GM21526 (cell line): ENCODE data around the gene RHOD.

Experiments
- ATAC-seq: cut with Tn5 transposase; IDR thresholded peaks from one replicate; pipeline ENCODE4 v1.9.1; 2021; ENCODE audit warnings: moderate library complexity; ENCODE audit not compliant: unreplicated experiment, low FRiP score

Gene RHOD

DNA sequence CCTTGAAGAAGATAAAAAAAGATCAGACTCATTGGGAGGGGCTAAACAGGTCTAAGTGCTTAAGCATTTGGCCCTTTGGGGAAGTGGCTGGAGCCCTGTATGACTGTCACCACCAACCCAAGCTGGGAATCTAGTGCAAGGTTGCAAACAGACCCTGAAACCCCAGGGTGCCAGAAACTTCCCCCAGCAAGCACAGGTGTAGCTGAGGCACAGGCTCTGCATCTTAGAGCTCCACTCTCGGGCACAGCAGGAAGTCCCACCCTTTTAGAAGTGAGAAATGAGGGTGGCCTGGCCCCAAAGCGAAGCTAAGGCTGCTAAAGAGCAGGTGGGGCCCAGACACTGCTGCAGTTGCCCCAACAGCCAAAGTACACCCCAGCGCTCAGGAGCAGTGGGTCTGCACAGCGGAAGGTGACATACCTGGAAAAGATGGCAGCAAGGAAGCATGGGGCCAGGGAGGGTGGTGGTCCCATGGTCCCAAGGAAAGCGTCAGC is 56.6 kb downstream of the RHOD start:
- ATAC-seq, result no peak

DNA sequence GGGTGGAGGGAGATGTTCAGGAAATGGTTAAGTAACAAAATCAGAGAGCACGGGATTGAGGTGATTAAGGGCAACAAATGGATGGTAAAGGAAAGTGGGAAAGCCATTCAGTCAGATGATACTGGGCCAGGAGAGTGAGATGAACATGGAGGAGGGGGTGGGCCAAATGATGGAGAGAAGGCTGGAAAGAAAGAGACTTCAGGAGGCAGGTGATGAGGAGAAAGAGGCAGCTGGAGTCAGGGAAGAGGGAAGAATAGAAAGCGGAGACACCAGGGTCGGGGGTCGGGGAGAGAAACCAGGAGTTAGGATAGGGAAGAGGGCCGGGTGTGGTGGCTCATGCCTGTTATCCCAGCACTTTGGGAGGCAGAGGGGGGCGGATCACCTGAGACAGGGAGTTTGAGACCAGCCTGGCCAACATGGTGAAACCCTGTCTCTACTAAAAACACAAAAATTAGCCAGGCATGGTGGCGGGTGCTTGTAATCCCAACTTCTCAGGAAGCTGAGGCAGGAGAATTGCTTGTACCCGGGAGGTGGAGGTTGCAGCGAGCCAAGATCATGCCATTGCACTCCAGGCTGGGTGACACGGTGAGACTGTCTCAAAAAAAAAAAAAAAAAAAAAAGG is 57.7 kb downstream of the RHOD start:
- ATAC-seq, result no peak

DNA sequence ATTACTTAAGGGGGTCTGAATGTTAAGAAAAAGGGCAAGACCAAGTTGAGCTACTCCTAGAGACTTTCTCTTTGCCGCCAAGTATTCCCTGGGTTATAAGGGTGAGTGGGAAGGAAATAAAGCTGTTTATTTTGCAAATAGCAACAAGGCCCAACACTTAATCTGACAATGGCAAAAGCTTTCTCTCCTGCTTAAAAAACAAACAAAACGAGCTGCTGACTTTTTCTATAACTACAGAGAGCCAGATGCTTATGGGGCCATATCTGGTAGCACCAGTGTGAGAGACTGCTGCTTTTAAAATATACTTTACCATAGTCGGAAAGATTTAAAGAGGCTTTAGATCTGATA is 60.1 kb downstream of the RHOD start:
- ATAC-seq, result no peak

DNA sequence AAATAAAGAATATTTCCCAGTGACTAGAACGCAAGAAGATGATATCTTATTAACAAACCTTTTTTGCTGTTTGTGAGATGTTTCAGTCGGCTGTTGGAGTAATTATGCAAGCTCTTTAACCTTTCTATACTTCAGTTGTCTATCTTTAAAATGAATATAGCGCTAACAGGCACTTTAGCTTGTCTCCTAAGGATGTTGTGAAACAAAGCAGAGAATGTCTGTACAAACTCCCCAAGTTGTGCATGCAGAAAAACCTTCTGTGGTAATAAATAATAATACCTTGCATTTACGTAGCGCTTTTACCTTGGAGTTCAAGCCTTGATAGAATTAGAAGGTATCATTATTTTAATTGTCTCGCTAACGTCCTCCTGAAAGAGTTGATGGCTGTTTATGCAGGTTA is 60.5 kb downstream of the RHOD start:
- no peak for ATAC-seq

DNA sequence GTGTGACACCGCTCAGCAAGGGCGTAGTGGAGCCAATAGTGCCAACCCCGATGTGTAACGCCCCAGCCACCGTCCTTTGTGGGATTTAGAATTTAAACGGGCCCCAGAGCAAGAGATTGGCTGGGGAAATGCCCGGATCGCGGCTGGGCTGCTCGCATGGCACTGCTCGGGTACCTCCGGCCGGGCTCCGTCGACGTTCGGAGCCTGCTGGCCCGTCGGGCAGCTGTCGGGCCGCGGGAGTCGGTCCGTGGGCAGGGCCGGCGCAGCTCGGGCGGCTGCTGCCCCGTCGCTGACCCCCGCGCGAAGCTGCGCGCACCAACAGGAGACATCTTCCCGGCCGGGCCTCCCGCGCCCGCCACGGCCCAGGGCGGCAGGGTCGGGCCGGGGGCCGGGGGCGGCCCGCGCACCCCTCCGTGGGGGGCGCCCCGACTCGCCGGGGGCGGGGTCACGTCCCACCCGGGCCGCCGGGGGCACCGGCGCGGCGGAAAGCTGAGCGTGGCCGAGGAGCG is 61.1 kb downstream of the RHOD start:
- ATAC-seq, result peak; percentile 7

DNA sequence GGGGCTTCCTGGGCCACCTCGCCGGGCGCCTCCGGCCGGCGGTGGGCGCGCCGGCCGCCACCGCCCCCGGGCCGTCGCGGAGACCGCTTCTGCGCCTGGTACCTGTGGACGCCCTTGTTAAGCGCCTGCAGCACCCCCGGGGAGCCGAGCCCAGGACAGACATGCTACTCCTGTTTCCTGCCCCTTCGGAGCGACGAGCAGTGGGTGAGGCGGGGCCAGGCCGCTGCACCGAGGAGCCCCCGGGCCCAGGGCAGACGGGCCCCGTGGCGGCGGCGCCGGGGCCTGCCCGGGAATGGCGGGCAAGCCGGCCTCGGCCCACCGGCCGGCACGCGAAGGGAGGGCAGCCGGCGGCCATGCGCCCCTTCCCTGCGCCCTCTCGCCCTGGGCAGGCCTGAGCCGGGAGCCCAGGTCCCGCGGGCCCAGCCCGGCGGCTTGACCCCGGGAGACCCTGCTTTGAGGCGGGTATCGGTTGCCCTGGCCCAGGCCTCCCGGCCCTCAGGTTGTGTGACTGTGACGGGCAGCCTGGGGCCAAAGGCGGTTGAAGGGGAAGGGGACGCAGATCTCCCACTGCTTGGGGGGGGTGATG is 61.6 kb downstream of the RHOD start:
- peak; percentile 18 for ATAC-seq

DNA sequence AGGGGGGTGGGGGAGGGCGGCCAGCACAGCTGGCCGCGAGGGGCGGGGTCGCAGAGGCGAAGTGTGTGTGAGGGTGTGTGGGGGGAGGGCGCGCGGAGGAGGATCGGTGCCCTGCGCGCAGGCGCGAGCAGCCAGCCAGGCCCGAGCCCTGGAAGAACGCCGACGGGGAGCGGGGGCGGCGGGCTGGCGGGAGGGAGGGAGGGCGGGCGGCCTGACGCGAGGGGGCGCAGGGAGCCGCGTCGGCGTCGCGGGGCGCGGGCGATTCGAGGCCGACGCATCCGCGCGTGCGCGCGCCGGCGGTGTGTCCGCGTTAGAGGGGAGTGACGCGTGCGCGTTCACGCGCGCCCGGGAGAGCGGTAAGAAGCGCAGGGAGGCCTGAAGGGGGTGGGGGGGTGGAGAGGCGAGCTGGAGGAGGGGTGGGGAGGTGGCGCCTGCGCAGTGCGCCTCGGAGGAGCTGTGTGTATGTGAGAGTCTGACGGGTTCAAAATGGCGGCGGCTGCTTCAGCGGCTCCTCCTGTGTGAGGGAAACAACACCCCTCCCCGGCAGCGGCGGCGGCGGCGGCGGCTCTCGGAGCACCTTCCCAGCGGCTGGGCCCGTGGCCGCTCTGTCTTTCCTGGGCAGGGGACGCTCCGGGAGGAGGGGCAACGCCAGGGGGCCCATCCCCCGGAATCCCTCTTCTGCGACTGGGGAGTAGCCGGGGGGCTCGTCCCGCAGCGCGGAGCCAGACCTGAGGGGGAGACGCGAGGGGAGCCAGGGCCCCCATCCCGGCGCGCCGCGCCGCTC is 62.3 kb downstream of the RHOD start, which contains the start of gene KDM2A:
Gene KDM2A (plus strand): TSS at position 463 of the 784 bp plus-strand sequence. CDS start 2,054 bp downstream, outside the sequence.
- ATAC-seq, result peak; percentile 53

DNA sequence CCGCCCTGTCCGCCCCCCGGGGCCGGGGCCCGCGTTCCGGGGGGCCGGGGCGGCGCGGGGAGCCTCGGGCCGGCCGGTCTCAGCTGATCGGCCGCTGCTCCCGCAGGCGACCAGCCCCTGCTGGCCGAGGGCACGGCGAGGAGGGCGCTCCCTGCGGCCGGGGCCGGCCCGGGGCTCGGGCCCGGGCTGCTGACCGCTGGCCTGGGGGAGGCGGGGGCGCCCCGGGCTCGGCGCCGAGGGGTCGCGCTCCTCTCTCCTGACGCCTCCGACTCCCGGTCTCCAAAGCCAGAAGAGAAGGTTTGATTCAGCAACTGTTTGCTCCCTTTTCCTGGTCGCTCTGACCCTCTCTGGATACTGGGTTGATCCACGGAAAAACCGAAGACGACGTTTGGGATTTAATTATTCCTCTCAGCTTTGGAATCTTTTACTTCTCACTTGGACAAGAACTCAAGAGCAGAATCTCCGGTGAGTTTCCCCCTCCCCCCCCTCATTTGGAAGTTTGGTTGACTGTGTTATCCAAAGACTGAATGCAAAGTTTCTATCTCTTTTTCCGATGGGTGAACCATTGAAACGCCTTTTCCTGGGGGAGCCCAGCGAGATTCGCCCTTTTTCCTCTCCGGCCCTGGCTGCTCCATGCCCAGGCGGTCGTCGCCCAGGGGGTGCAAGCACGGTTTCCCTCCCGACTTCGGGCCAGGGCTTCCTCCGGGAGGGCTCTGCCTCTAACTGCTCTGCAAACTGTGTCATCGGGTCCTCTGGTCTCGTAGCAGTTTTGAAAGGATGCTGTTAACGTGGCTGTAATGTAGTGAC is 63.1 kb downstream of the RHOD start:
- peak; percentile 7 for ATAC-seq

DNA sequence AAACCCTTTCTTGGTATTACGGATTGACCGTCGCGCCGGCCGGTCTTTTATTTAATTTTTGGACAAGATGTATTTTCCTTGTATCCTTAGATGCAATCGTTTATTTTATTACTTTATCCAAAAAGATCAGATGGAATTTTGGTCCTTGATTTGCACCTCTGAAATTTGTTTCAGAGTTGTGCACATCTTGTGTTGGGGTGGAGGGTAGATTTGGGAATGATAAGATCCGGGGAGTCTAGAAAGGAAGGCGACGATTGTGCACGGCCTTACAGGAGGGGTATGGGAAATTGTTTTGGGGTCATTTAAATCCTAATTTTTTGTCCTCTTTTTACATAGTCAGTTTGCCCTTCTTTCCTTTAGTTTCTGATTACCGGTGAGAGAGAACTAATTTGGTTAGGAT is 63.8 kb downstream of the RHOD start:
- ATAC-seq, result no peak

DNA sequence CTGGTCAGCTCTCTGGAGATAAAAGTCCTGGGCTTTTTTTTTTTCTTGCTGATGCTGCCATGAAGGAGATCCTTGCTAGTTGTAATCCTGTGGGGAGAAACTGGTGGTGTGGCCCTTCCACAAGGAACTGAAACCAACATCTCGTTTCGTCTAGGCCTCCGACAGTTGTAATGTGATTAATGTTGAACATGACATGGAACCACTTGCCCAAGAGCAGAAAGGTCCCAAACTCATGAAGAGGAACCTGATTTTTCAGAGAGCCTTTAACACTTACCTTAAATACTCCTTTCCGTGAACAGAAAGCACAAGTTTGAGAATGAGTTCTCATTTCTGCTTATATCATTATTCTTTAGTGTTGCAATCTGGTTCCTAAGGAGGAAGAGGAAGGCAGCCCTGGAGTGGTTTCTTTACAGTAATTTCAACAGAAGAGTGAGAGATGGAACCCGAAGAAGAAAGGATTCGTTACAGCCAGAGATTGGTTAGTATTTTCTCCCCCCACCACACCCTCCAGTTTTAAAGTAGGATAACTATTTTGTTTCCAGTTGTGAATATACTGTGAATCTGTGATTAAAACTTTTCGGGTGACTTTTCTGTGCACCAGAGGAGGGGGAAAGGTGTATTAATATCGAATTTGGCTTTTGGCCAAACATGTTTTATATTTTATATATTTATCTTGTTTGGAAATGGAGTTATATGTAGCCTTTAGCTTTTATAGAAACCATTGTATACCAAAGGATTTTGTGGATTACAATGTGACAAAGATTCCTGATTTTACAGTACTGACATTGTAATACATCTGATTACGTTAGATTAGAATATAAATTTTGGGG is 64.4 kb downstream of the RHOD start:
- no peak for ATAC-seq
